Measurements from ENCODE around the gene GLYATL3.

The GLYATL3 gene

DNA sequence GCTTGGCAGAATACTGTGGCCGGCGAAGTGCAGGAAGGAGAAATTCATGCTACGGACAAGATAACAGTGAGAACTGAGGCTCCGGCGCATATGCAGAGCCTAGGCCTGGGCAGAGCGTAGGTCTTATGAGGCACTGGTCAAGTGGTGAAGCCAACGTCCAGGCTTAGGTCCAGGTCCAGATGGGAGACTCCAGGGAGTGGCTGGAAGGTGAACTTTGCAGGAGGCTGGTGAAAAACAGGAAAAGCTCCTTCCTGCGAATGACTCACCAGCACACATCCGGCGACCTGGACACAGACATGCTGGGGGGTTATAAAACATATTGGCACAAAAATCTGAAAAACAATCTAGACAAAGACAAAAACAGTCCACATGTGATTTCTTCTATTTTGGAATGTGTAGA lies 66.1 kb downstream of the GLYATL3 start:
- no peak for TF ChIP-seq POLR2A (IDR thresholded peaks at IDR 0.05; ENCODE audit: low read depth, low read length)
- no peak for TF ChIP-seq TAF1 (IDR thresholded peaks at IDR 0.05; ENCODE audit: borderline replicate concordance, low read depth, low read length)
- TF ChIP-seq POLR2AphosphoS5 (IDR thresholded peaks at IDR 0.05; ENCODE audit: low read depth, low read length) = no peak
- FAIRE-seq (no peak), DNase-seq (ENCODE audit: insufficient read length) (no peak)

DNA sequence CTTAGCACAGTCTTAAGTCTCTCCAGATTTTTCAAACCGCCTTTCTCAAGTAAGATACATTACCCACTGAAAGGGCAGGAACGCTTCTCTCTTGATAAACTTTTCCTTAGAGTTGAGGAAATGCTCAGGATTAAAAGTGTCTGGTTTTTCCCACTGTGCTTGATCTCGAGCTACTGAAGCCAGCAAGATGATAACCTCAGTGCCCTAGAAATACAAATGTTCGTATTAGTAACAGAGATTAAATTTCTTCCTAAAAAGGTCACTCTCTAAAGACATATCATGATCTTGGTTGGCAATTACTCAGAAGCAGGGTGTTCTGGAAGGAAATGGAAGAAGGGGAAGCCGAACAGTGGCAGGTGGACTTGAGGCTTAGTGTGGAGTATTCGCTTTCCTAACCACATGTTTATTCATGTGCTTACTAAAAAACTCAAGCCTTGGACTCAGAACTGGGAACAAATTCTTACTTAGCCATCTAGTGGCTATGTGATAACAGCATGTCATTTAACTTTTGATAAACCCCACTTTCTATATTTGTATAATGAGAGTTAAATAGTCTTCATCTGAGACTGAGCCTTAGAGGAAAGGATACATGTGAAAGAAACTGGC lies 70.9 kb downstream of the GLYATL3 start:
- no peak for DNase-seq (ENCODE audit: insufficient read length)
- FAIRE-seq = no peak
- TF ChIP-seq TAF1 (IDR thresholded peaks at IDR 0.05; ENCODE audit: borderline replicate concordance, low read depth, low read length) = no peak
- TF ChIP-seq POLR2AphosphoS5 (IDR thresholded peaks at IDR 0.05; ENCODE audit: low read depth, low read length) = no peak
- no peak for TF ChIP-seq POLR2A (IDR thresholded peaks at IDR 0.05; ENCODE audit: low read depth, low read length)

DNA sequence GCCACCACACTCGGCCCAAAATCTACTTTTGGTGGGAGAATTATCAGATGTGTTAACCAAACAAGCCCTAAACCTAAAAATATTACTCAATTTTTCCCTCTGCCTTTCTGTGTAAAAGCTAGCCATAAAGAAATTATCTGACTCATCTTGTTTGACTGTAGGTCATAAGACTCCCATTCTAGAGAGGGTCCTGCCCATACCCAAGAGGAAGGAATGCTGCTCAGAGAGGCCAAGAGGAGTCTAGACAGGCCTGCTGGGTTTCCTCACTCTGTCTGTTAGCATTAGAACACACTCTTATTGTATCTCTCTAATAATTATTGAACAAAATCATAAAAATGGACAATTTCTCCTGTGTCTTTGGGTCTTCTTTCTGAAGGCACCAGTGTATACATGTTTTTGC lies 76.9 kb downstream of the GLYATL3 start:
- no peak for FAIRE-seq
- TF ChIP-seq POLR2AphosphoS5 (IDR thresholded peaks at IDR 0.05; ENCODE audit: low read depth, low read length) (no peak), POLR2A (IDR thresholded peaks at IDR 0.05; ENCODE audit: low read depth, low read length) (no peak), TAF1 (IDR thresholded peaks at IDR 0.05; ENCODE audit: borderline replicate concordance, low read depth, low read length) (no peak)
- no peak for DNase-seq (ENCODE audit: insufficient read length)

Data from GM12892 (cell line).